SK-N-SH treated with all-trans-retinoic acid at 6 μM for 48 hours (cell line): Measurements from ENCODE around the gene TFAP2B.

Source experiments
- ATAC-seq: fragments of 200-7000 bp; cut with Tn5 transposase; 3 replicates; pipeline ENCODE4 v1.9.1; 2020; ENCODE audit warnings: mild to moderate bottlenecking, moderate library complexity
- BACH2 ChIP-seq: fragments of 250-450 bp; sonication (Bioruptor Pico); IDR thresholded peaks from 2 replicates; pipeline ENCODE4 v1.9.0; 2021; ENCODE audit warnings: mild to moderate bottlenecking, borderline replicate concordance
- CREB5 ChIP-seq: fragments of 250-450 bp; sonication (Bioruptor Pico); IDR thresholded peaks from 2 replicates; pipeline ENCODE4 v1.5.1; 2020; ENCODE audit warnings: low read depth, mild to moderate bottlenecking, moderate library complexity
- CSDC2 ChIP-seq: fragments of 250-450 bp; sonication (Bioruptor Pico); IDR thresholded peaks from 2 replicates; pipeline ENCODE4 v1.5.0; 2020; ENCODE audit warnings: mild to moderate bottlenecking, moderate library complexity
- CSRNP3 ChIP-seq: fragments of 250-450 bp; sonication (Bioruptor Pico); IDR thresholded peaks from 2 replicates; pipeline ENCODE4 v1.5.1; 2021; ENCODE audit warnings: mild to moderate bottlenecking, moderate library complexity
- ESRRG ChIP-seq: fragments of 250-450 bp; sonication (Bioruptor Pico); IDR thresholded peaks from 2 replicates; pipeline ENCODE4 v1.6.1; 2021; ENCODE audit warnings: mild to moderate bottlenecking
- GLIS3 ChIP-seq: fragments of 250-450 bp; sonication (Bioruptor Pico); IDR thresholded peaks from 2 replicates; pipeline ENCODE4 v1.5.0; 2020; ENCODE audit warnings: mild to moderate bottlenecking, moderate library complexity
- OSR1 ChIP-seq: fragments of 250-450 bp; sonication (Bioruptor Pico); IDR thresholded peaks from 2 replicates; pipeline ENCODE4 v1.8.0; 2022; ENCODE audit warnings: moderate library complexity, mild to moderate bottlenecking, inconsistent platforms
- PATZ1 ChIP-seq: fragments of 250-450 bp; sonication (Bioruptor Pico); IDR thresholded peaks from 2 replicates; pipeline ENCODE4 v1.8.0; 2020; ENCODE audit warnings: mild to moderate bottlenecking, moderate library complexity, borderline replicate concordance
- POU6F1 ChIP-seq: fragments of 250-450 bp; sonication (Bioruptor Pico); IDR thresholded peaks from 2 replicates; pipeline ENCODE4 v1.8.0; 2021; ENCODE audit warnings: low read depth, mild to moderate bottlenecking, moderate library complexity, borderline replicate concordance
- PPARA ChIP-seq: fragments of 250-450 bp; sonication (Bioruptor Pico); IDR thresholded peaks from 2 replicates; pipeline ENCODE4 v1.5.0; 2020; ENCODE audit warnings: mild to moderate bottlenecking, borderline replicate concordance
- RARB ChIP-seq: fragments of 250-450 bp; sonication (Bioruptor Pico); IDR thresholded peaks from 2 replicates; pipeline ENCODE4 v1.8.0; 2021; ENCODE audit warnings: mild to moderate bottlenecking, moderate library complexity
- SNAI2 ChIP-seq: fragments of 250-450 bp; sonication (Bioruptor Pico); IDR thresholded peaks from 2 replicates; pipeline ENCODE4 v1.5.0; 2020; ENCODE audit warnings: mild to moderate bottlenecking, moderate library complexity
- TCF4 ChIP-seq: fragments of 250-450 bp; sonication (Bioruptor Pico); IDR thresholded peaks from 2 replicates; pipeline ENCODE4 v1.8.0; 2021; ENCODE audit warnings: mild to moderate bottlenecking, moderate library complexity, borderline replicate concordance
- TOX ChIP-seq: fragments of 250-450 bp; sonication (Bioruptor Pico); IDR thresholded peaks from 2 replicates; pipeline ENCODE4 v1.8.0; 2021; ENCODE audit warnings: mild to moderate bottlenecking, moderate library complexity, borderline replicate concordance
- TSHZ2 ChIP-seq: fragments of 250-450 bp; sonication (Bioruptor Pico); IDR thresholded peaks from 2 replicates; pipeline ENCODE4 v1.5.0; 2020; ENCODE audit warnings: mild to moderate bottlenecking, moderate library complexity
- ZC3H10 ChIP-seq: fragments of 250-450 bp; sonication (Bioruptor Pico); IDR thresholded peaks from 2 replicates; pipeline ENCODE4 v1.5.1; 2021; ENCODE audit warnings: mild to moderate bottlenecking, moderate library complexity
- ZFP3 ChIP-seq: fragments of 250-450 bp; sonication (Bioruptor Pico); IDR thresholded peaks from 2 replicates; pipeline ENCODE4 v1.5.0; 2020; ENCODE audit warnings: mild to moderate bottlenecking, moderate library complexity
- ZFP30 ChIP-seq: fragments of 450-650 bp; formaldehyde crosslinking; IDR thresholded peaks from 2 replicates; pipeline ENCODE4 v1.5.0; 2022; ENCODE audit warnings: mild to moderate bottlenecking, moderate library complexity
- ZNF8 ChIP-seq: fragments of 450-650 bp; formaldehyde crosslinking; IDR thresholded peaks from 2 replicates; pipeline ENCODE4 v1.5.0; 2020; ENCODE audit warnings: mild to moderate bottlenecking, moderate library complexity

Gene TFAP2B

GRCh38 chr6:50834929-50835410, 16.3 kb downstream of the TFAP2B start:
- ATAC-seq, result no peak
- TF ChIP-seq CSRNP3 (CRISPR knock-in tag), result no peak

- no peak for ATAC-seq
- TF ChIP-seq BACH2, result no peak
- no peak for TF ChIP-seq TOX (CRISPR knock-in tag)
- TF ChIP-seq ESRRG (CRISPR knock-in tag), result no peak
- TF ChIP-seq CSRNP3 (CRISPR knock-in tag), result no peak
- TF ChIP-seq RARB (CRISPR knock-in tag), result no peak
- TF ChIP-seq CSDC2 (CRISPR knock-in tag), result no peak
- TF ChIP-seq SNAI2, result no peak
- TF ChIP-seq CREB5 (CRISPR knock-in tag), result no peak
- TF ChIP-seq ZNF8, result no peak
- no peak for TF ChIP-seq TCF4 (CRISPR knock-in tag)
- no peak for TF ChIP-seq PPARA (CRISPR knock-in tag)
- no peak for TF ChIP-seq GLIS3 (CRISPR knock-in tag)
- no peak for TF ChIP-seq TSHZ2
- no peak for TF ChIP-seq ZFP3 (CRISPR knock-in tag)
- TF ChIP-seq POU6F1 (CRISPR knock-in tag), result no peak
- TF ChIP-seq OSR1, result no peak
- TF ChIP-seq PATZ1 (CRISPR knock-in tag), result no peak
- TF ChIP-seq, all 23 proteins: peak for 0
Observed at GRCh38 chr6:50836231-50836630, 17.6 kb downstream of the TFAP2B start.

GRCh38 chr6:50837589-50838445, 19.1 kb downstream of the TFAP2B start:
- no peak for ATAC-seq
- TF ChIP-seq ZC3H10 (CRISPR knock-in tag), result no peak
- no peak for TF ChIP-seq ESRRG (CRISPR knock-in tag)
- no peak for TF ChIP-seq ZFP30 (CRISPR knock-in tag)
- no peak for TF ChIP-seq TOX (CRISPR knock-in tag)
